ENCODE data around the gene PCDH9.

The PCDH9 gene

GRCh38 chr13:67226696-67227095 lies 3.4 kb downstream of the PCDH9 start:
- TF ChIP-seq CTCF (IDR thresholded peaks at IDR 0.05; ENCODE audit: poor library complexity, severe bottlenecking) = no peak
- no peak overlapping the region for H3K27ac ChIP-seq (ENCODE audit: poor library complexity, severe bottlenecking)
- H3K27me3 ChIP-seq (ENCODE audit: insufficient read depth, poor library complexity, severe bottlenecking) = no peaks in the 10 kb centered on the region
- H3K4me1 ChIP-seq (ENCODE audit: insufficient read depth, poor library complexity, severe bottlenecking) = peaks cover 9% of the 10 kb centered on the region
- H3K4me3 ChIP-seq (ENCODE audit: severe bottlenecking) = no peak overlapping the region
- DNase-seq (ENCODE audit: low spot score) (no peak), ATAC-seq (ENCODE audit: low read depth) (no peak)
- H3K36me3 ChIP-seq (ENCODE audit: low read depth) = no peaks in the 10 kb centered on the region
- no peaks in the 10 kb centered on the region for H3K9me3 ChIP-seq (ENCODE audit: severe bottlenecking)

- Histone ChIP-seq H3K27me3 (ENCODE audit: insufficient read depth, poor library complexity, severe bottlenecking) (no peaks in the 10 kb centered on the region), H3K9me3 (ENCODE audit: severe bottlenecking) (no peaks in the 10 kb centered on the region), H3K4me3 (ENCODE audit: severe bottlenecking) (no peak overlapping the region), H3K4me1 (ENCODE audit: insufficient read depth, poor library complexity, severe bottlenecking) (peaks cover 8% of the 10 kb centered on the region), H3K36me3 (ENCODE audit: low read depth) (no peaks in the 10 kb centered on the region), H3K27ac (ENCODE audit: poor library complexity, severe bottlenecking) (no peak overlapping the region)
- TF ChIP-seq CTCF (IDR thresholded peaks at IDR 0.05; ENCODE audit: poor library complexity, severe bottlenecking) = no peak
- DNase-seq (ENCODE audit: low spot score) (no peak), ATAC-seq (ENCODE audit: low read depth) (no peak)
Measured at GRCh38 chr13:67225252-67226159, 4.6 kb downstream of the PCDH9 start.

- peak; percentile 90 for TF ChIP-seq CTCF (IDR thresholded peaks at IDR 0.05; ENCODE audit: poor library complexity, severe bottlenecking)
- Histone ChIP-seq H3K27me3 (ENCODE audit: insufficient read depth, poor library complexity, severe bottlenecking) (no peaks in the 10 kb centered on the region), H3K4me1 (ENCODE audit: insufficient read depth, poor library complexity, severe bottlenecking) (peaks cover 7% of the 10 kb centered on the region), H3K9me3 (ENCODE audit: severe bottlenecking) (no peaks in the 10 kb centered on the region), H3K36me3 (ENCODE audit: low read depth) (no peaks in the 10 kb centered on the region), H3K27ac (ENCODE audit: poor library complexity, severe bottlenecking) (no peak overlapping the region), H3K4me3 (ENCODE audit: severe bottlenecking) (no peak overlapping the region)
- DNase-seq (ENCODE audit: low spot score) (peak; percentile 69), ATAC-seq (ENCODE audit: low read depth) (peak; percentile 71)
Measured at GRCh38 chr13:67224148-67224846, 5.8 kb downstream of the PCDH9 start.

GRCh38 chr13:67223742-67224141 lies 6.4 kb downstream of the PCDH9 start:
- no peaks in the 10 kb centered on the region for H3K27me3 ChIP-seq (ENCODE audit: insufficient read depth, poor library complexity, severe bottlenecking)
- ATAC-seq (ENCODE audit: low read depth) = no peak; the same call in 2 of the 3 replicates
- no peaks in the 10 kb centered on the region for H3K36me3 ChIP-seq (ENCODE audit: low read depth)
- H3K4me3 ChIP-seq (ENCODE audit: severe bottlenecking) = no peak overlapping the region
- TF ChIP-seq CTCF (IDR thresholded peaks at IDR 0.05; ENCODE audit: poor library complexity, severe bottlenecking) = no peak
- H3K4me1 ChIP-seq (ENCODE audit: insufficient read depth, poor library complexity, severe bottlenecking) = peaks cover 4% of the 10 kb centered on the region
- H3K9me3 ChIP-seq (ENCODE audit: severe bottlenecking) = no peaks in the 10 kb centered on the region
- DNase-seq (ENCODE audit: low spot score) = no peak
- no peak overlapping the region for H3K27ac ChIP-seq (ENCODE audit: poor library complexity, severe bottlenecking)
